ENCODE data around the gene MRPL27.

The MRPL27 gene

GRCh38 chr17:50360486-50361115, 12.4 kb downstream of the MRPL27 start:
- no peak for DNase-seq (ENCODE audit: low read depth, low spot score)

GRCh38 chr17:50359998-50360461, 13.0 kb downstream of the MRPL27 start:
- DNase-seq (ENCODE audit: low read depth, low spot score) = no peak

GRCh38 chr17:50359005-50359699, 13.8 kb downstream of the MRPL27 start:
- DNase-seq (ENCODE audit: low read depth, low spot score) = no peak

GRCh38 chr17:50358177-50358576, 14.8 kb downstream of the MRPL27 start:
- DNase-seq (ENCODE audit: low read depth, low spot score) = no peak

- DNase-seq (ENCODE audit: low read depth, low spot score) = no peak
These were observed 16.0 kb downstream of the MRPL27 start for GRCh38 chr17:50356892-50357510.

- no peak for DNase-seq (ENCODE audit: low read depth, low spot score)
These were observed 16.6 kb downstream of the MRPL27 start for GRCh38 chr17:50356418-50356817.

GRCh38 chr17:50355701-50356341, 17.2 kb downstream of the MRPL27 start:
- DNase-seq (ENCODE audit: low read depth, low spot score) = no peak

GRCh38 chr17:50355336-50355700, 17.7 kb downstream of the MRPL27 start:
- DNase-seq (ENCODE audit: low read depth, low spot score) = no peak

GRCh38 chr17:50354776-50355175, 18.2 kb downstream of the MRPL27 start:
- no peak for DNase-seq (ENCODE audit: low read depth, low spot score)

GRCh38 chr17:50354198-50354597, 18.8 kb downstream of the MRPL27 start:
- no peak for DNase-seq (ENCODE audit: low read depth, low spot score)

GRCh38 chr17:50353600-50354195, 19.3 kb downstream of the MRPL27 start:
- no peak for DNase-seq (ENCODE audit: low read depth, low spot score)

- DNase-seq (ENCODE audit: low read depth, low spot score) = no peak
These were observed 20.0 kb downstream of the MRPL27 start for GRCh38 chr17:50352693-50353599.

GRCh38 chr17:50352072-50352692, 20.8 kb downstream of the MRPL27 start:
- DNase-seq (ENCODE audit: low read depth, low spot score) = no peak

- no peak for DNase-seq (ENCODE audit: low read depth, low spot score)
These were observed 22.3 kb downstream of the MRPL27 start for GRCh38 chr17:50350733-50351132.

- no peak for DNase-seq (ENCODE audit: low read depth, low spot score)
These were observed 23.8 kb downstream of the MRPL27 start for GRCh38 chr17:50349243-50349600.

GRCh38 chr17:50348522-50349242, 24.3 kb downstream of the MRPL27 start:
- no peak for DNase-seq (ENCODE audit: low read depth, low spot score)

- no peak for DNase-seq (ENCODE audit: low read depth, low spot score)
These were observed 25.1 kb downstream of the MRPL27 start for GRCh38 chr17:50347894-50348291.

- DNase-seq (ENCODE audit: low read depth, low spot score) = no peak
These were observed 25.7 kb downstream of the MRPL27 start for GRCh38 chr17:50347117-50347893.

Data from brain pericyte (primary cell).